Measurements from ENCODE around the gene CSNK2A1.

CSNK2A1 gene

GRCh38 chr20:588932-589672 is 45.5 kb upstream of the CSNK2A1 start:
- Histone ChIP-seq H3K4me3 (ENCODE audit: low read length) (no peak overlapping the region), H3K79me2 (ENCODE audit: low read length) (no peaks in the 10 kb centered on the region), H3K4me2 (ENCODE audit: low read depth, low read length) (no peak overlapping the region), H3K27me3 (replicated peaks; ENCODE audit: insufficient read depth, low read length) (no peaks in the 10 kb centered on the region), H4K20me1 (ENCODE audit: insufficient read depth, low read length) (no peaks in the 10 kb centered on the region), H3F3A (ENCODE audit: insufficient read depth, low read length) (no peaks in the 10 kb centered on the region), H2AFZ (ENCODE audit: low read length) (no peak overlapping the region), H3K9me3 (replicated peaks; ENCODE audit: insufficient read depth, low read length) (no peaks in the 10 kb centered on the region), H3K9me2 (replicated peaks; ENCODE audit: insufficient read depth, low read length) (no peaks in the 10 kb centered on the region), H3K36me3 (replicated peaks; ENCODE audit: insufficient read depth, low read length) (no peaks in the 10 kb centered on the region), H3K27ac (ENCODE audit: low read length) (no peak overlapping the region), H3K9ac (ENCODE audit: low read length) (no peak overlapping the region), H3K4me1 (ENCODE audit: low read length) (no peaks in the 10 kb centered on the region)
- DNase-seq = no peak
- TF ChIP-seq CTCF (IDR thresholded peaks at IDR 0.05; ENCODE audit: low read length) (no peak), EZH2phosphoT487 (IDR thresholded peaks at IDR 0.05; ENCODE audit: low read length) (no peak), EZH2 (optimal IDR thresholded peaks at IDR 0.05; ENCODE audit: low read depth, low read length) (no peak)

GRCh38 chr20:588476-588875 is 44.9 kb upstream of the CSNK2A1 start:
- Histone ChIP-seq H2AFZ (ENCODE audit: low read length) (no peak overlapping the region), H3K27me3 (replicated peaks; ENCODE audit: insufficient read depth, low read length) (no peaks in the 10 kb centered on the region), H3K9me2 (replicated peaks; ENCODE audit: insufficient read depth, low read length) (no peaks in the 10 kb centered on the region), H3K4me2 (ENCODE audit: low read depth, low read length) (no peak overlapping the region), H3K9me3 (replicated peaks; ENCODE audit: insufficient read depth, low read length) (no peaks in the 10 kb centered on the region), H3K4me1 (ENCODE audit: low read length) (no peaks in the 10 kb centered on the region), H3K36me3 (replicated peaks; ENCODE audit: insufficient read depth, low read length) (no peaks in the 10 kb centered on the region), H3K9ac (ENCODE audit: low read length) (no peak overlapping the region), H3F3A (ENCODE audit: insufficient read depth, low read length) (no peaks in the 10 kb centered on the region), H3K4me3 (ENCODE audit: low read length) (no peak overlapping the region), H4K20me1 (ENCODE audit: insufficient read depth, low read length) (no peaks in the 10 kb centered on the region), H3K79me2 (ENCODE audit: low read length) (no peaks in the 10 kb centered on the region), H3K27ac (ENCODE audit: low read length) (no peak overlapping the region)
- no peak for DNase-seq
- TF ChIP-seq CTCF (IDR thresholded peaks at IDR 0.05; ENCODE audit: low read length) (no peak), EZH2 (optimal IDR thresholded peaks at IDR 0.05; ENCODE audit: low read depth, low read length) (no peak), EZH2phosphoT487 (IDR thresholded peaks at IDR 0.05; ENCODE audit: low read length) (no peak)

GRCh38 chr20:584971-585301 is 41.3 kb upstream of the CSNK2A1 start:
- H3K4me1 ChIP-seq (ENCODE audit: low read length) = peaks cover 4% of the 10 kb centered on the region
- H3F3A ChIP-seq (ENCODE audit: insufficient read depth, low read length) = no peaks in the 10 kb centered on the region
- H3K9ac ChIP-seq (ENCODE audit: low read length) = no peak overlapping the region
- no peak for DNase-seq
- H3K27ac ChIP-seq (ENCODE audit: low read length) = no peak overlapping the region
- H4K20me1 ChIP-seq (ENCODE audit: insufficient read depth, low read length) = no peaks in the 10 kb centered on the region
- no peak for TF ChIP-seq EZH2 (optimal IDR thresholded peaks at IDR 0.05; ENCODE audit: low read depth, low read length)
- TF ChIP-seq CTCF (IDR thresholded peaks at IDR 0.05; ENCODE audit: low read length) = no peak
- TF ChIP-seq EZH2phosphoT487 (IDR thresholded peaks at IDR 0.05; ENCODE audit: low read length) = no peak
- H3K4me2 ChIP-seq (ENCODE audit: low read depth, low read length) = no peak overlapping the region
- H3K79me2 ChIP-seq (ENCODE audit: low read length) = no peaks in the 10 kb centered on the region
- no peaks in the 10 kb centered on the region for H3K36me3 ChIP-seq (replicated peaks; ENCODE audit: insufficient read depth, low read length)
- H3K27me3 ChIP-seq (replicated peaks; ENCODE audit: insufficient read depth, low read length) = no peaks in the 10 kb centered on the region
- no peak overlapping the region for H2AFZ ChIP-seq (ENCODE audit: low read length)
- H3K9me2 ChIP-seq (replicated peaks; ENCODE audit: insufficient read depth, low read length) = no peaks in the 10 kb centered on the region
- no peaks in the 10 kb centered on the region for H3K9me3 ChIP-seq (replicated peaks; ENCODE audit: insufficient read depth, low read length)
- no peak overlapping the region for H3K4me3 ChIP-seq (ENCODE audit: low read length)

Measured in MM.1S (cell line).